PC-9 (cell line): Measurements from ENCODE around the gene TMEM132D. TPM values are rescaled to one million over a fixed set of nuclear protein-coding genes. Genes with fewer than 3 reads are reported as not detected.

Experiments used
- BruUV-seq: library from RNA; stranded (reverse); fragments of 400-500 nt; replicated peaks from 2 replicates; lab custom pipeline; 2021; lab: Mats Ljungman, UMichigan
- CTCF ChIA-PET: fragments of 300-600 bp; sonication (Branson Sonifier 250); formaldehyde crosslinking; loops from one replicate; lab custom pipeline; 2022; ENCODE audit warnings: antibody characterized with exemption; lab: Charles Lee
- POLR2A ChIA-PET: fragments of 300-600 bp; sonication (Branson Sonifier 250); formaldehyde crosslinking; loops from one replicate; lab custom pipeline; 2022; ENCODE audit warnings: antibody characterized with exemption; ENCODE audit not compliant: unreplicated experiment; lab: Charles Lee
- DNase-seq, 2 experiments: peaks; one replicate each; pipeline versions ENCODE4 v3.0.0 to v3.0.0-alpha.2; 2015 to 2022; ENCODE audit warnings: mixed read lengths in 1 of 2
- H2AFZ ChIP-seq: fragments of 200-600 bp; sonication (generic); 2 replicates; pipeline ENCODE4 v1.8.1; 2017; ENCODE audit warnings: antibody characterized with exemption
- H3F3A ChIP-seq: fragments of 200-600 bp; sonication (generic); 2 replicates; pipeline ENCODE4 v1.8.1; 2017; ENCODE audit warnings: antibody characterized with exemption, mild to moderate bottlenecking, low read depth; ENCODE audit not compliant: insufficient read depth
- H3K27ac ChIP-seq: fragments of 200-600 bp; sonication (generic); 2 replicates; pipeline ENCODE4 v1.6.1; 2016; ENCODE audit warnings: mixed run types
- H3K27me3 ChIP-seq: fragments of 200-600 bp; sonication (generic); 2 replicates; pipeline ENCODE4 v1.6.1; 2016; ENCODE audit warnings: low read depth, mixed run types; ENCODE audit not compliant: insufficient read depth
- H3K36me3 ChIP-seq: fragments of 200-600 bp; sonication (generic); 2 replicates; pipeline ENCODE4 v1.6.1; 2016; ENCODE audit warnings: low read depth, mixed run types
- H3K4me1 ChIP-seq: fragments of 200-600 bp; sonication (generic); replicated peaks from 2 replicates; pipeline ENCODE4 v1.6.1; 2016; ENCODE audit warnings: mixed run types; ENCODE audit not compliant: insufficient read depth
- H3K4me2 ChIP-seq: fragments of 200-600 bp; sonication (generic); 2 replicates; pipeline ENCODE4 v1.6.1; 2017; ENCODE audit warnings: mixed run types
- H3K4me3 ChIP-seq: fragments of 200-600 bp; sonication (generic); 2 replicates; pipeline ENCODE4 v1.6.1; 2016; ENCODE audit warnings: mixed run types
- H3K79me2 ChIP-seq: fragments of 200-600 bp; sonication (generic); 2 replicates; pipeline ENCODE4 v1.6.1; 2017; ENCODE audit warnings: low read depth, mixed run types
- H3K9me2 ChIP-seq: fragments of 200-600 bp; sonication (generic); 2 replicates; pipeline ENCODE4 v1.8.1; 2017; ENCODE audit warnings: mild to moderate bottlenecking; ENCODE audit not compliant: insufficient read depth
- H3K9me3 ChIP-seq: fragments of 200-600 bp; sonication (generic); 2 replicates; pipeline ENCODE4 v1.8.1; 2016; ENCODE audit warnings: low read depth; ENCODE audit not compliant: insufficient read depth
- H4K20me1 ChIP-seq: fragments of 200-600 bp; sonication (generic); 2 replicates; pipeline ENCODE4 v1.8.1; 2017; ENCODE audit not compliant: insufficient read depth
- CTCF ChIP-seq: fragments of 200-600 bp; sonication (generic); conservative IDR thresholded peaks from 2 replicates; pipeline ENCODE4 v1.6.1; 2017; ENCODE audit warnings: mixed run types, antibody characterized with exemption, mild to moderate bottlenecking, moderate library complexity
- EZH2 ChIP-seq: fragments of 200-600 bp; sonication (generic); IDR thresholded peaks from 2 replicates; pipeline ENCODE4 v1.8.0; 2017; ENCODE audit warnings: antibody characterized with exemption, low read depth
- intact Hi-C: fragments of 100-400 bp; cut with micrococcal nuclease; formaldehyde crosslinking; loops from one replicate; pipeline ENCODE4 v1.10.0; 2022; ENCODE audit not compliant: unreplicated experiment
- total RNA-seq: library from RNA; stranded (reverse); gene quantifications from 2 replicates; pipeline ENCODE4 v1.2.3, GENCODE V29; 2021

Gene TMEM132D
- total RNA-seq, 1 experiment from 2014 or later: not detected

- DNase-seq: no peak
- H3K27me3 ChIP-seq: peaks cover 13% of the 10 kb centered on the region
- POLR2A ChIA-PET: no interaction called here
- no peaks in the 10 kb centered on the region for H3K9me3 ChIP-seq
- no peak overlapping the region for H2AFZ ChIP-seq
- intact Hi-C loops: no loop called here
- BruUV-seq: no TSS peak
- no peaks in the 10 kb centered on the region for H3F3A ChIP-seq
- H3K27ac ChIP-seq: no peak overlapping the region
- CTCF ChIA-PET: no interaction called here
- no peaks in the 10 kb centered on the region for H3K4me1 ChIP-seq
- no peaks in the 10 kb centered on the region for H4K20me1 ChIP-seq
- no peaks in the 10 kb centered on the region for H3K36me3 ChIP-seq
- H3K9me2 ChIP-seq: no peaks in the 10 kb centered on the region
- TF ChIP-seq CTCF: no peak
- TF ChIP-seq EZH2: no peak
- no peaks in the 10 kb centered on the region for H3K79me2 ChIP-seq
- no peak overlapping the region for H3K4me3 ChIP-seq
- H3K4me2 ChIP-seq: no peak overlapping the region
Observed at GRCh38 chr12:129723260-129723659, 180.6 kb downstream of the TMEM132D start.

GRCh38 chr12:129720618-129721017 is 183.2 kb downstream of the TMEM132D start:
- no peak for DNase-seq
- no peak overlapping the region for H3K4me3 ChIP-seq
- no peak for TF ChIP-seq EZH2
- TF ChIP-seq CTCF: no peak
- H3K27ac ChIP-seq: no peak overlapping the region
- no peaks in the 10 kb centered on the region for H3K9me2 ChIP-seq
- H3F3A ChIP-seq: no peaks in the 10 kb centered on the region
- no peaks in the 10 kb centered on the region for H3K9me3 ChIP-seq
- POLR2A ChIA-PET: no interaction called here
- CTCF ChIA-PET: no interaction called here
- H3K4me2 ChIP-seq: no peak overlapping the region
- H3K36me3 ChIP-seq: no peaks in the 10 kb centered on the region
- no peak overlapping the region for H2AFZ ChIP-seq
- BruUV-seq: no TSS peak
- H4K20me1 ChIP-seq: no peaks in the 10 kb centered on the region
- no peaks in the 10 kb centered on the region for H3K79me2 ChIP-seq
- H3K4me1 ChIP-seq: no peaks in the 10 kb centered on the region
- intact Hi-C loops: no loop called here
- H3K27me3 ChIP-seq: peaks cover 13% of the 10 kb centered on the region

GRCh38 chr12:129719416-129719815 is 184.4 kb downstream of the TMEM132D start:
- TF ChIP-seq CTCF: no peak
- TF ChIP-seq EZH2: no peak
- POLR2A ChIA-PET: no interaction called here
- H3K79me2 ChIP-seq: no peaks in the 10 kb centered on the region

More at GRCh38 chr12:129719416-129719815, 184.4 kb downstream of the TMEM132D start:
- CTCF ChIA-PET: no interaction called here
- Histone ChIP-seq H3F3A (no peaks in the 10 kb centered on the region), H2AFZ (no peak overlapping the region), H3K4me2 (no peak overlapping the region), H3K27ac (no peak overlapping the region), H3K4me1 (no peaks in the 10 kb centered on the region), H3K27me3 (peaks cover 18% of the 10 kb centered on the region), H4K20me1 (no peaks in the 10 kb centered on the region), H3K36me3 (no peaks in the 10 kb centered on the region), H3K4me3 (no peak overlapping the region), H3K9me3 (no peaks in the 10 kb centered on the region), H3K9me2 (no peaks in the 10 kb centered on the region)
- intact Hi-C loops: no loop called here
- BruUV-seq: no TSS peak
- DNase-seq: no peak
